Embryonic facial prominence (tissue), 1 donor: ENCODE measurements around the gene SLC4A8.

Experiments used
- DNase-seq: peaks from one replicate; pipeline ENCODE4 v3.0.0-alpha.2; 2016; ENCODE audit errors: extremely low spot score

The SLC4A8 gene

DNA sequence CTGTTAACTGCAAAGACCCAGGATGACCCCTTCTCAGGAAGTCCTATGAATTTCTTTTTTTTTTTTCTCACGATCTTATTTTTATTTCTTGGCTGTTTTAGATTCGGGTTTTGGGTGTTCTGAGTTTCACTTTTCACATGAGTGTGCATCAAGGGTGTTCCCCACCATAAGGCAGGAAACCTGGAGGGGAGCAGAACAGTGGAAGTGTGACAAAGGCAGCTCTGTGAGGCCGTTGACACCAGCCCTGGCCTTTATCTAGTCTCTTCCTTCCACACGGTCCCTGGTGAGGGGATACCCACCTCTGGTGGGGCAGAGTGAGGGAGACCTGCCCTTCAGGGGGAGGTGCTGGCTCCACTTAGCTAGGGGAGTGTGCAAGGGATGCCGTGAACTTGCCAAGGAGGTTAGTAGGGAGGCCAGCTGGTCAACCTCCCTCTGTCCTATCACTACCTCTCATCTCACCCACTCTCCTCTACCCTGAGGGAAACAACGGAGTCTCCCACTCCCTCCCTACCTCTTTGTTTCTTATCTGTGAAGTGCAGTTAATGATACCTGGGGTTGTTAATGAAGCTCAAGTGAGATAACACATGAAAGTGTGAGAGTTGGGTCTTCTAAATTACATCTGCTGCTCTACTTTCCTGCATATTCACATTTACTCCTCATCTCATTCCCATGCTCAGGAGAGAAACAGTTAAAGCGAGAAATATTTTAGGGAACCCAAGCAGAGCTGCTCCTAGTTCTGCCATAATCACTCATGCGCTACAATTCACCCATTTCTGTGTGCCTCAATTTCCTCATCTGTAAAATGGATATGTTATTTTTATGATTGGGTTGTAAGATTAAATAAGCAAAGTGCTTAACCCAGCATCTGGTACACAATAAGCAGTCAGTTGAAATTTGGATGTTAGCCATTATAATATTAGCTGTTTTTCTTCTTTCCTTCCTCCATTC is 29.1 kb upstream of the SLC4A8 start:
- DNase-seq, result no peak

DNA sequence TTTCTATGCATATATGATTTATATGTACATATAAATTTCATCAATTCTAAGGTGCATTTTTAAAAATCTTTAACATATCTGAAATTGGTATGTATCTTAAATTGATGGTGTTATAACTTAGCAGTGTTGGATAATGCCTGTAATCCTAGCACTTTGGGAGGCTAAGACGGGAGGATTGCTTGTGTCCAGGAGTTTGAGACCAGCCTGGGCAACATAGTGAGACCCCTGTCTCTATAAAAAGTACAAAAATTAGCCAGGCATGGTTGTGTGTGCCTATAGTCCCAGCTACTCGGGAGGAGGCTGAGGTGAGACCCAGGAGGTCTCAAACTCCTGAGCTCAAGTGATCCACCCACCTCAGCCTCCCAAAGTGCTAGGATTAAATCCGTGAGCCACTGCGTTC is 27.0 kb upstream of the SLC4A8 start:
- DNase-seq, result no peak

- DNase-seq, result no peak
Measured at GRCh38 chr12:51399891-51400290, 24.7 kb upstream of the SLC4A8 start.

DNA sequence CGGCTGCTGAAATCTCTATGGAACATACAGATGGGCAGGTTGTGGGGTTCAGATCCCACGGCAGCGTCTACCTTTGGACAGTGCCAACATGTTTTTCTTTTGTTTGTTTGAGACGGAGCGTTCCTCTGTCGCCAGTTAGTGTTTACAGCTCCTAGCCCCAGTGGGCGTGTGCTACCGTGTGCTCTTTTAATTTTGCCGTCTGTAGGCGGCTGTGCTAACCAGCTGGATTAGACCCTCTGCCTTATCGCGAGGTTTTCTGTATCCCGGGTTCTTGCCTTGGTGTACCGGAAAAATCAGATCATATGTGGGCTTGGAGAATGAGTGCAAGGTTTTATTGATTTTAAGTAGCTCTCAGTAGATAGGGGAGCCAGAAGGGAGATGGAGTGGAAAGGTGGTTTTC is 23.6 kb upstream of the SLC4A8 start:
- no peak for DNase-seq

GRCh38 chr12:51401486-51401885 is 23.1 kb upstream of the SLC4A8 start:
- no peak for DNase-seq

GRCh38 chr12:51401900-51402299 is 22.7 kb upstream of the SLC4A8 start:
- no peak for DNase-seq

DNA sequence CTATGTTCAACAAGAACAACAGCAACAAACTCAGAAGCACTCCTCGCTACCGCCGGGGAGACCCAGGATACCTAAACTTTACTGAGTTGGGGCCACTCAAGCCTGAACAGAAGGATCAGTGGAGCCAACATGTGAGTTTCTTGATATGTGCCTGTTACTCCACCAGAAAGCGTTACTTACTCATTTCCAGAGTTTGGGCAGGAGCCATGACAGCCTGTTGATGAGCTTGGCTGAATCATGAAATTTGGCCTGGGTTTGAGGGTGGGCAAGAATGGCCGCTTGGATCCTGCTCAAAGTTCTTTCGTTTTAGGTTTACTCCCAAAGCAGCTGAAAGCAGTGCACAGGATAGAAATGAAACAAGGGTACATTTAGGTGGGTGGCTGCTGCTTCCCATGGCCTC is 21.5 kb upstream of the SLC4A8 start:
- DNase-seq, result no peak

DNA sequence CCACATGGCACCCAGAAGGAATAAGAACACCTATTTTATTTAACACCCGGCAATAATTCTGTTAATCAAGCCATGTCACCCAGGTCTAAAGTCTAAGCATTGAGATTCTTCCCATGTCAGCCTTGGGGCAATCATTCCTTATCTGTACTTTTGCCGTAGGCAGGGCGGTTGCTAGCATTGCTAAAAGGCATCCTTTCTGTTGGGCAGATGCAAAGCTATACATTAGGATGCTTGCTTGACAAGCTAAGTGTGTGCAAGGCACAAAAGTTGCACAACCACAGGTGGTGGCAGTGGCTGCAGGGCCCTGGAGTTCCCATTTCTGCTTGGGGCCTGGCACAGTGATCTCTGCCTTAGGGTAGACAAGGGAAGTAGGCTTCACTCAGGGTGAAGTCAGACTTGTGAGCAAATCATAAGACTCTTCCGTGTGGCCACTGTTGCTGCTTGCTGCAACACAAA is 20.9 kb upstream of the SLC4A8 start:
- DNase-seq, result no peak

DNA sequence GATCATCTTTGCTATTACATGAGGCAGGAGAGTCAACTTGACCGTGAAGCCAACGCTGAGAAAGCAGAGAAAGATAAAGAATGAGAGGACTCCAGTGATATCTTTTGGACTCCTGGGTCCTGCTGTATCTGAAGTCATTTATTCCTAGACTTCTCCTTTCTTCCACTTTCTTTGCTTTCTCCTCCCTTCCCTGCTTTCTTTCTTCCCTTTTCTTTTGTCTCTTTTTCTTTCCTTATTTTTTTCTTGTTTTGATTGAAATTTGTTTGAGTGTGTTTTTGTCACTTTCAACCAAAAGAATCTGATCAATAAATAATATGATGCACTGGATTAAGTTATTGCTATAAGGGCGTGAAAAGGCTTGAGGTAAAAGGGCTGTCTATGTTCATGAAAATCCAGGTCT is 20.0 kb upstream of the SLC4A8 start:
- no peak for DNase-seq

GRCh38 chr12:51405801-51406207 is 18.8 kb upstream of the SLC4A8 start:
- no peak for DNase-seq

GRCh38 chr12:51406290-51406689 is 18.3 kb upstream of the SLC4A8 start:
- no peak for DNase-seq

DNA sequence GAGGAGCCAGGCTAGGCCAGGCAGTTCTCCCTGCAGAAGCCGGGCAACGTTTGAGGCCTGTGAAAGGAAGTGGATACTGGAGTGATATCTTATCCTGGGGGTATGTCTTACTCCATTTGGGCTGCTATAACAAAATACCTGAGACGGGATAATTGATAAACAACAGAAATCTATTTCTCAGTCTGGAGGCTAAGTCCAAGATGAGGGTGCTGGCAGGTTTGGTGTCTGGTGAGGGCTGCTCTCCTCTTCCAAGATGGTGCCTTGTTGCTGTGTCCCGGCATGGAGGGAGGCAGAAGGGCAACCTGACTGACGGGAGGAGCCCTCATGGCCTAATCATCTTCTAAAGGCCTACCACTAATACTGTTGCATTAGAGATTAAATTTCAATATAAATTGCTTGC is 17.8 kb upstream of the SLC4A8 start:
- DNase-seq, result no peak

- DNase-seq, result no peak
Measured at GRCh38 chr12:51407604-51408003, 17.0 kb upstream of the SLC4A8 start.

- no peak for DNase-seq
Measured at GRCh38 chr12:51409846-51410245, 14.8 kb upstream of the SLC4A8 start.

DNA sequence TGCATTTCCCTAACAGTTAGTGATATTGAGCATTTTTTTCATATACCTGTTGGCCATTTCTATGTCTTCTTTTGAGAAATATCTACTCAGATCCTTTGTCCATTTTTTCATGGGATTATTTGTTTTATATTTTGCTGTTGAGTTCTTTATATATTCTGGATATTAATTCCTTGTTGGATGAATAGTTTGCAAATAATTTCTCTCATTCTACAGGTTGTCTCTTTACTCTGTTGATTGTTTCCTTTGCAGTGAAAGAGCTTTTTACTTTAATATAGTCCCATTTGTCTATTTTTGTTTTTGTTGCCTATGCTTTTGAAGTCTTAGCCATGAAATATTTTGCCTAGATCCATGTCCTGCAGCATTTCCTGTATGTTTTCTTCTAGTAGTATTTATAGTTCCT is 11.5 kb upstream of the SLC4A8 start:
- DNase-seq, result no peak

DNA sequence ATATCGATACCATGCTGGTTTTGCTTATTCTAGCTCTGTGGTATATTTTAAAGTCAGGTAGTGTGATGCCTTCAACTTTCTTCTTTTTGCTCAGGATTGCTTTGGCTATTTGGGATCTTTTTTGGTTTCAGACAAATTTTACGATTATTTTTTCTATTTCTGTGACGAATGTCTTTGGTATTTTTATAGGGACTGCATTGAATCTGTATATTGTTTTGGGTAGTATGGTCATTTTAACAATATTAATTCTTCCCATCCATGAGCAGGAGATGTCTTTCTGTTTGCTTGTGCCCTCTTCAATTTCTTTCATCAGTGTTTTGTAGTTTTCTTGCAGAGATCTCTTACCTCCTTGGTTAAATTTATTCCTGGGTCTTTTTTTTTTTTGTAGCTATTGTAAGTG is 10.8 kb upstream of the SLC4A8 start:
- DNase-seq, result no peak

GRCh38 chr12:51415931-51416330 is 8.7 kb upstream of the SLC4A8 start:
- no peak for DNase-seq

GRCh38 chr12:51417826-51418225 is 6.8 kb upstream of the SLC4A8 start:
- no peak for DNase-seq

- DNase-seq, result no peak
Measured at GRCh38 chr12:51419425-51420193, 5.0 kb upstream of the SLC4A8 start.

DNA sequence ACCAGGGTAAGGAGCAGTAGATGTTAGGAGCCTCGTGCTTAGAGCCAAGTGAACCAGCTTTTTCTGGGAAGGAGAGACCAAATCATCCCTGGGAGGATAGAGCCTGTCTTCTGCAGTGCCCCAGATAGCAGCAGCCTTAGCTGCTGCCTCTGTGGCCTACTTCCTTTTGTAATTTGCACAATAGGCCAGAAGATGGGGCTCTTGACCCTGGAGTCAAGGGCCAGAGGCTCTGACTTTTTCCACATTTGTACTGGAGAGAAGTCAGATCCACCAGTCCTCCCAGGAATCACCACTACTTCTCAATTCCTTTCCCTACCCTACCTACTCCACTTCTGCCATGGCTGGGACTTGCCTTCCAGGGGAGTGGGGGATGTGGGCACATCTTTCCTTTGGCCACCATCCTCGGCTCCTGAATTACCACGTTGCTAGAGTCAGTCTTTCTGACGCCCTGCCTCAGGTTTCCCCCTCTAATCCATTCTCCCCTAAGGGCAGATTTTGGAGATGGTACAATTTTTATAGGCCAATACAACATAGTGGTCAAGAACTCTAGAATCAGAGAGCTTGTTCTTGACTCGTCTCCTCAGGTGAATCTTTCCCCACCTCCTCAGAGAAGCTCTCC is 3.3 kb upstream of the SLC4A8 start:
- peak; percentile 8 for DNase-seq

DNA sequence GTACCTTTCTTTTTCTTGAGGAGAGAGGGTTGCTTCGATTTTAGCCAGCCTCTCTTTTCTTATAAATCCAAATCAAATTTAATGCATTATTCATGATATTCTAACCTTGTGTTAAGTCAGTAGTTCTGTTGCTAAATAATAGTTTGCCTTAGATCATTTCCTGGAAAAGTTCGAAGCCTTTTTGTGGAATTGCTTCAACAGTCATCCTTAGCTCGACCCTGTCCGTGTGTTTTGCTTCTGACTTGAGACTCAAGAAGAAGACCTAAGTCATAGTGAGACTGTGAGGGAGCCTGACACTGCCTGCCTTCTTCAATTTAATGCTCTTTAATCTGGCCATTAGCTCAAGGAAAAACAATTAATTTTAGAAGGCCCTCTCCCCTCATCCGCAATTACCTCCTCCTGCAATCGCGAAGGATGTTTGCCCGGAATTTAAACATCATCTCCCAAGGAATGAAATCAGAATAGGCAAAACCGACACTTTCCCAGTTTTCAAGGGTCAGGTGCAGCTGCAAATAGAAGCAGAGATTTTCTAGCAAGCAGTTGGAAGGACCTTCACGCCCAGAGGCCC is 453 bp upstream of the SLC4A8 start:
- no peak for DNase-seq

- no peak for DNase-seq
Measured at GRCh38 chr12:51428256-51428655, 3.6 kb downstream of the SLC4A8 start.
